ENCODE data around the gene TTBK2.

The TTBK2 gene

GRCh38 chr15:42846647-42847046, 73.9 kb downstream of the TTBK2 start:
- Histone ChIP-seq H3K9me3 (replicated peaks; ENCODE audit: insufficient read depth, low read length) (no peaks in the 10 kb centered on the region), H3K4me3 (ENCODE audit: low read length) (no peak overlapping the region), H3K4me2 (ENCODE audit: low read depth, low read length) (no peak overlapping the region), H3K4me1 (ENCODE audit: low read length) (no peaks in the 10 kb centered on the region), H3F3A (ENCODE audit: insufficient read depth, low read length) (no peaks in the 10 kb centered on the region), H3K27ac (ENCODE audit: low read length) (no peak overlapping the region), H3K9ac (ENCODE audit: low read length) (no peak overlapping the region), H2AFZ (ENCODE audit: low read length) (no peak overlapping the region), H3K79me2 (ENCODE audit: low read length) (no peaks in the 10 kb centered on the region), H4K20me1 (ENCODE audit: insufficient read depth, low read length) (no peaks in the 10 kb centered on the region), H3K9me2 (replicated peaks; ENCODE audit: insufficient read depth, low read length) (no peaks in the 10 kb centered on the region), H3K27me3 (replicated peaks; ENCODE audit: insufficient read depth, low read length) (no peaks in the 10 kb centered on the region), H3K36me3 (replicated peaks; ENCODE audit: insufficient read depth, low read length) (no peaks in the 10 kb centered on the region)
- DNase-seq = no peak
- TF ChIP-seq EZH2 (optimal IDR thresholded peaks at IDR 0.05; ENCODE audit: low read depth, low read length) (no peak), EZH2phosphoT487 (IDR thresholded peaks at IDR 0.05; ENCODE audit: low read length) (no peak), CTCF (IDR thresholded peaks at IDR 0.05; ENCODE audit: low read length) (no peak)

GRCh38 chr15:42845581-42845980, 75.0 kb downstream of the TTBK2 start:
- no peak overlapping the region for H2AFZ ChIP-seq (ENCODE audit: low read length)
- no peak overlapping the region for H3K4me3 ChIP-seq (ENCODE audit: low read length)
- no peak for DNase-seq
- TF ChIP-seq EZH2 (optimal IDR thresholded peaks at IDR 0.05; ENCODE audit: low read depth, low read length) = no peak
- no peak for TF ChIP-seq EZH2phosphoT487 (IDR thresholded peaks at IDR 0.05; ENCODE audit: low read length)
- TF ChIP-seq CTCF (IDR thresholded peaks at IDR 0.05; ENCODE audit: low read length) = no peak
- H3K9me2 ChIP-seq (replicated peaks; ENCODE audit: insufficient read depth, low read length) = no peaks in the 10 kb centered on the region
- H3K79me2 ChIP-seq (ENCODE audit: low read length) = no peaks in the 10 kb centered on the region
- H3K36me3 ChIP-seq (replicated peaks; ENCODE audit: insufficient read depth, low read length) = no peaks in the 10 kb centered on the region
- H3K27ac ChIP-seq (ENCODE audit: low read length) = no peak overlapping the region
- no peak overlapping the region for H3K4me2 ChIP-seq (ENCODE audit: low read depth, low read length)
- no peaks in the 10 kb centered on the region for H3K4me1 ChIP-seq (ENCODE audit: low read length)
- H3K27me3 ChIP-seq (replicated peaks; ENCODE audit: insufficient read depth, low read length) = no peaks in the 10 kb centered on the region
- H3F3A ChIP-seq (ENCODE audit: insufficient read depth, low read length) = no peaks in the 10 kb centered on the region
- no peak overlapping the region for H3K9ac ChIP-seq (ENCODE audit: low read length)
- H4K20me1 ChIP-seq (ENCODE audit: insufficient read depth, low read length) = no peaks in the 10 kb centered on the region
- no peaks in the 10 kb centered on the region for H3K9me3 ChIP-seq (replicated peaks; ENCODE audit: insufficient read depth, low read length)

- H3F3A ChIP-seq (ENCODE audit: insufficient read depth, low read length) = no peaks in the 10 kb centered on the region
- no peaks in the 10 kb centered on the region for H3K4me1 ChIP-seq (ENCODE audit: low read length)
- H3K4me2 ChIP-seq (ENCODE audit: low read depth, low read length) = no peak overlapping the region
- H3K27ac ChIP-seq (ENCODE audit: low read length) = no peak overlapping the region
- H3K9me3 ChIP-seq (replicated peaks; ENCODE audit: insufficient read depth, low read length) = no peaks in the 10 kb centered on the region
- TF ChIP-seq EZH2 (optimal IDR thresholded peaks at IDR 0.05; ENCODE audit: low read depth, low read length) (no peak), CTCF (IDR thresholded peaks at IDR 0.05; ENCODE audit: low read length) (no peak), EZH2phosphoT487 (IDR thresholded peaks at IDR 0.05; ENCODE audit: low read length) (no peak)
- no peaks in the 10 kb centered on the region for H4K20me1 ChIP-seq (ENCODE audit: insufficient read depth, low read length)
- no peaks in the 10 kb centered on the region for H3K36me3 ChIP-seq (replicated peaks; ENCODE audit: insufficient read depth, low read length)
- no peak for DNase-seq
- H3K79me2 ChIP-seq (ENCODE audit: low read length) = no peaks in the 10 kb centered on the region
- no peak overlapping the region for H2AFZ ChIP-seq (ENCODE audit: low read length)
- H3K4me3 ChIP-seq (ENCODE audit: low read length) = no peak overlapping the region
- no peaks in the 10 kb centered on the region for H3K9me2 ChIP-seq (replicated peaks; ENCODE audit: insufficient read depth, low read length)
- H3K27me3 ChIP-seq (replicated peaks; ENCODE audit: insufficient read depth, low read length) = no peaks in the 10 kb centered on the region
- no peak overlapping the region for H3K9ac ChIP-seq (ENCODE audit: low read length)
Observed at GRCh38 chr15:42843699-42844098, 76.9 kb downstream of the TTBK2 start.

All from MM.1S (cell line).